HG03175 (cell line): ENCODE measurements around the gene TCEAL9.
"Not testable (repeated sequence)": the region's sequence is repeated elsewhere in the genome, so short reads cannot be mapped to it uniquely, and the experiment has no call there.

ENCODE experiments used
- ATAC-seq: cut with Tn5 transposase; IDR thresholded peaks from one replicate; pipeline ENCODE4 v1.9.1; 2021; ENCODE audit warnings: mild to moderate bottlenecking, moderate library complexity; ENCODE audit not compliant: unreplicated experiment

The TCEAL9 gene

GRCh38 chrX:103372886-103373285 lies 16.6 kb downstream of the TCEAL9 start:
- no peak for ATAC-seq

GRCh38 chrX:103373581-103373980 lies 17.3 kb downstream of the TCEAL9 start:
- no peak for ATAC-seq

GRCh38 chrX:103376118-103376978 lies 20.0 kb downstream of the TCEAL9 start, which contains the start of gene BEX3:
Gene BEX3 (plus strand): TSS chrX:103376538. CDS start chrX:103377522, 984 bp downstream.
- no peak for ATAC-seq

- no peak for ATAC-seq
Observed at GRCh38 chrX:103376979-103377324, 20.6 kb downstream of the TCEAL9 start.

GRCh38 chrX:103378990-103379389 lies 22.7 kb downstream of the TCEAL9 start:
- ATAC-seq, result no peak

- ATAC-seq, result no peak
Observed at GRCh38 chrX:103382877-103383276, 26.6 kb downstream of the TCEAL9 start.

- no peak for ATAC-seq
Observed at GRCh38 chrX:103384672-103385071, 28.4 kb downstream of the TCEAL9 start.

- not testable (repeated sequence) for ATAC-seq
Observed at GRCh38 chrX:103385283-103385830, 29.1 kb downstream of the TCEAL9 start.

GRCh38 chrX:103386332-103386731 lies 30.0 kb downstream of the TCEAL9 start:
- ATAC-seq, result no peak

- no peak for ATAC-seq
Observed at GRCh38 chrX:103393487-103393886, 37.2 kb downstream of the TCEAL9 start.

GRCh38 chrX:103396186-103396585 lies 39.9 kb downstream of the TCEAL9 start:
- no peak for ATAC-seq

- no peak for ATAC-seq
Observed at GRCh38 chrX:103396660-103397059, 40.4 kb downstream of the TCEAL9 start.

GRCh38 chrX:103397707-103398106 lies 41.4 kb downstream of the TCEAL9 start:
- no peak for ATAC-seq

GRCh38 chrX:103398421-103398864 lies 42.1 kb downstream of the TCEAL9 start:
- no peak for ATAC-seq

- ATAC-seq, result no peak
Observed at GRCh38 chrX:103399744-103400143, 43.4 kb downstream of the TCEAL9 start.

- ATAC-seq, result no peak
Observed at GRCh38 chrX:103400931-103401330, 44.6 kb downstream of the TCEAL9 start.

- peak; percentile 98 for ATAC-seq
Observed at GRCh38 chrX:103404231-103405008, 48.1 kb downstream of the TCEAL9 start.

GRCh38 chrX:103405009-103405333 lies 48.7 kb downstream of the TCEAL9 start:
- peak; percentile 33 for ATAC-seq

- ATAC-seq, result no peak
Observed at GRCh38 chrX:103406256-103406655, 50.0 kb downstream of the TCEAL9 start.

- no peak for ATAC-seq
Observed at GRCh38 chrX:103407776-103408175, 51.5 kb downstream of the TCEAL9 start.
